Measurements from ENCODE around the gene C2orf80. TPM values are rescaled to one million over a fixed set of nuclear protein-coding genes. Genes with fewer than 3 reads are reported as not detected.

Gene C2orf80
- not detected for total RNA-seq
- not detected for polyA plus RNA-seq (ENCODE audit: insufficient read length in 6 of 6)
- long read RNA-seq, donor 1 = 0 reads
- long read RNA-seq, donor 2 = 0 reads
- long read RNA-seq, donor 3 = 0 reads
- long read RNA-seq, donor 4, partial matches to known transcripts = 0 of 1 reads
- long read RNA-seq, donor 4, other reads (novel, unspliced or antisense) = 1 of 1 reads
- long read RNA-seq, donor 5 = 0 reads
- long read RNA-seq, donor 6 = 0 reads
- long read RNA-seq, donor 7 = 0 reads
- long read RNA-seq, donor 8 = 0 reads
- long read RNA-seq, donor 9 = 0 reads
- long read RNA-seq, donor 10 = 0 reads
- long read RNA-seq, donor 11, partial matches to known transcripts = 11 of 13 reads
- long read RNA-seq, donor 11, other reads (novel, unspliced or antisense) = 0 of 13 reads
- long read RNA-seq, donor 12 = 0 reads

DNA sequence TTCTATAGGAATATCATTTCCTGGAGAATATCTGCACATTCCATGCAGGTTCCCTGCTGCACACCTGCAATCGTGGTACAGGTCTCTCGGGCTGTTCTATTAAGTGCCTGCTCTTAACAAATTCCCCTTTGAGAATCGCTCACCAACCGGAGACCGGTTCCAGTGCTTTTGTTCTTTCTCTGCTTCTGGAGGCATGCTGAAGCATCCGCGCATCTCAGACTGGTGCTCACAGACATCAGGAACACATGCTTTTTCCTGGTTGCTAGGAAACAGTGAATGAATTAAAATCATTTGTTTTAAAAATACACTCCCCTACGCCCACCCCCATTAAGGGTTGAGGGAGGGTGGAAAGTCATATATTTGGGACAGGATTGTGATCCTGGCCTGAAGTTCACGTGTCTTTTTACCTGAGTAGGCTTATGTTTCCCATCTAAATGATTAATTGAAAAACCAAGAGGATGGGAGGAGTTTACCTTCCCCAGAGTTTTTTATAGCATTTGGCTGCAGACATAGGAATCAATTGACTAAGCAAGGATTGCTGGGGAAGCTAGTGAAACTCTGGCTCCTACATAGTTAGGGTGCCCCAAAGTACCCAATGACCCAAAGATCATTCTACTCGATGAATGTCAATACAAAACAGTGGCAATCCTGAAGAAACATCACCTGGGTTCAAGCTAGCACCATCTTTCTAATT is at the start of gene C2orf80:
Gene C2orf80 (minus strand): TSS at position 221 of the 694 bp plus-strand sequence. CDS start 3,044 bp downstream, outside the sequence.
- ATAC-seq (no peak), DNase-seq (no peak)
- Histone ChIP-seq H3K27me3 (no peaks in the 10 kb centered on the region), H3K4me3 (no peak within 1 kb of the TSS), H3K4me1 (no peaks in the 10 kb centered on the region), H3K9me3 (no peaks in the 10 kb centered on the region), H3K36me3 (no peaks in the 10 kb centered on the region), H3K27ac (no peak within 1 kb of the TSS)
- TF ChIP-seq, protein P1, sequence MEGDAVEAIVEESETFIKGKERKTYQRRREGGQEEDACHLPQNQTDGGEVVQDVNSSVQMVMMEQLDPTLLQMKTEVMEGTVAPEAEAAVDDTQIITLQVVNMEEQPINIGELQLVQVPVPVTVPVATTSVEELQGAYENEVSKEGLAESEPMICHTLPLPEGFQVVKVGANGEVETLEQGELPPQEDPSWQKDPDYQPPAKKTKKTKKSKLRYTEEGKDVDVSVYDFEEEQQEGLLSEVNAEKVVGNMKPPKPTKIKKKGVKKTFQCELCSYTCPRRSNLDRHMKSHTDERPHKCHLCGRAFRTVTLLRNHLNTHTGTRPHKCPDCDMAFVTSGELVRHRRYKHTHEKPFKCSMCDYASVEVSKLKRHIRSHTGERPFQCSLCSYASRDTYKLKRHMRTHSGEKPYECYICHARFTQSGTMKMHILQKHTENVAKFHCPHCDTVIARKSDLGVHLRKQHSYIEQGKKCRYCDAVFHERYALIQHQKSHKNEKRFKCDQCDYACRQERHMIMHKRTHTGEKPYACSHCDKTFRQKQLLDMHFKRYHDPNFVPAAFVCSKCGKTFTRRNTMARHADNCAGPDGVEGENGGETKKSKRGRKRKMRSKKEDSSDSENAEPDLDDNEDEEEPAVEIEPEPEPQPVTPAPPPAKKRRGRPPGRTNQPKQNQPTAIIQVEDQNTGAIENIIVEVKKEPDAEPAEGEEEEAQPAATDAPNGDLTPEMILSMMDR (IDR thresholded peaks at IDR 0.05) = no peak
- intact Hi-C loops (cut with DNase I) = no loop called here

GRCh38 chr2:208235860-208236259 is 46.0 kb upstream of the C2orf80 start:
- Histone ChIP-seq H3K4me1 (no peaks in the 10 kb centered on the region), H3K9me3 (peaks cover 0 to 10% of the 10 kb centered on the region in 2 donors), H3K4me3 (no peak overlapping the region), H3K36me3 (peaks cover 0 to 57% of the 10 kb centered on the region in 2 donors), H3K27me3 (no peaks in the 10 kb centered on the region), H3K27ac (no peak overlapping the region)
- ATAC-seq (no peak), DNase-seq (no peak)
- intact Hi-C loops (cut with DNase I) = no loop called here
- TF ChIP-seq, protein P1 (IDR thresholded peaks at IDR 0.05) = no peak

DNA sequence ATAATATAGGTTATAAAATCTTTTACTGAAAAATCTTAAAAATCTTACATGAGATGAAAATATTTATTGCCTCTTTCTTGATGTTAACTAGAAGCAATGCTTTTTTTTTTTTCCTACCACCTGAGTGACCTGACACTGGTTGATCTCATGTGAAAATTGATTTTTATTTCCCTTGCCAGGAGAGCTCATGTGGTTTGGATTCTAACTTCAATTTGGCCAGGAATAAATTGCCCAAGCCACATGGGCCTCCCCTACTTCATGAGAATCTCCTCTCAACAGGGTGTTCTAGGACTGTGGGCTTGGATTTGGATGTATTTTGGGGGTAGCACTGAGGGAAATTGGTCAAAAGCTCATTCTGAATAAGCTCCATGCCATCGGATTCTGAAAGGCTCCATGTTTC is 45.0 kb upstream of the C2orf80 start:
- Histone ChIP-seq H3K36me3 (peaks cover 0 to 47% of the 10 kb centered on the region in 2 donors), H3K27ac (no peak overlapping the region), H3K4me3 (no peak overlapping the region), H3K27me3 (no peaks in the 10 kb centered on the region), H3K9me3 (peaks cover 0 to 10% of the 10 kb centered on the region in 2 donors), H3K4me1 (no peaks in the 10 kb centered on the region)
- TF ChIP-seq, protein P1 (IDR thresholded peaks at IDR 0.05) = no peak
- DNase-seq (no peak), ATAC-seq (no peak)
- intact Hi-C loops (cut with DNase I) = no loop called here

DNA sequence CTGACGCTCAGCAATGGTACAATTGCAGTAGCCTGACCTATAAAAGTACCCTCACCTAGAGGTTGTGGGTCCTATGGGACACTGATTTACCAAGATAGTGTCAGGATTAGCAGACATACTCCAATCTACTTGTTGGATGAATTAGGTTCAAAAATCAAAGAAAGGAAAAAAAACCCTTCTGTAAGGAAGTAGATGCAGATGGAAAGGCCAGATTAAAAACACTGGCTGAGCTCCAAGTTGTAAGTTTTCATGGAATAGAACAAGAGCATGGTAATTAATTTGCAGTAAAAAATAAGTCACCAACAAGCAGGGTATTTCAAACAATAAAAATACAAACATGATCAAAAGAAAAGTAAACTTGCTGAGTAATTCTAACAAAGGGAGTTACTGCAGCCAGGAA is 38.6 kb upstream of the C2orf80 start:
- H3K9me3 ChIP-seq = peaks cover 0 to 10% of the 10 kb centered on the region in 2 donors
- H3K27me3 ChIP-seq = no peaks in the 10 kb centered on the region
- H3K4me1 ChIP-seq = no peaks in the 10 kb centered on the region
- no peak for ATAC-seq
- intact Hi-C loops (cut with DNase I) = no loop called here
- no peak overlapping the region for H3K4me3 ChIP-seq
- TF ChIP-seq, protein P1 (IDR thresholded peaks at IDR 0.05) = no peak
- H3K36me3 ChIP-seq = no peaks in the 10 kb centered on the region
- H3K27ac ChIP-seq = no peak overlapping the region
- no peak for DNase-seq

GRCh38 chr2:208227581-208228232 is 37.9 kb upstream of the C2orf80 start:
- Histone ChIP-seq H3K27me3 (no peaks in the 10 kb centered on the region), H3K27ac (no peak overlapping the region), H3K4me1 (no peaks in the 10 kb centered on the region), H3K36me3 (no peaks in the 10 kb centered on the region), H3K9me3 (peaks cover 0 to 9% of the 10 kb centered on the region in 2 donors), H3K4me3 (no peak overlapping the region)
- TF ChIP-seq, protein P1 (IDR thresholded peaks at IDR 0.05) = no peak
- no peak for ATAC-seq
- intact Hi-C loops (cut with DNase I) = no loop called here
- no peak for DNase-seq
